Fibroblast of the conjunctiva (primary cell): ENCODE data around the gene SPRR4.
A peak's percentile ranks its signal among the peaks of the same experiment; 100 is the strongest.

Experiments used
- DNase-seq: peaks from one replicate; pipeline ENCODE4 v3.0.0-alpha.2; 2010; ENCODE audit warnings: low read depth

SPRR4 gene

GRCh38 chr1:152970495-152970894 is at the start of gene SPRR4:
Gene SPRR4 (plus strand): TSS chr1:152970648. CDS start chr1:152971891, 1,243 bp downstream.
- no peak for DNase-seq

- DNase-seq = no peak
Measured at GRCh38 chr1:152924191-152924590, 46.3 kb upstream of the SPRR4 start.

GRCh38 chr1:152926091-152926490 is 44.4 kb upstream of the SPRR4 start:
- peak; percentile 10 for DNase-seq

- DNase-seq = no peak
Measured at GRCh38 chr1:152928671-152929070, 41.8 kb upstream of the SPRR4 start.

- no peak for DNase-seq
Measured at GRCh38 chr1:152932170-152932811, 38.2 kb upstream of the SPRR4 start.

- no peak for DNase-seq
Measured at GRCh38 chr1:152933196-152933595, 37.3 kb upstream of the SPRR4 start.

- no peak for DNase-seq
Measured at GRCh38 chr1:152940614-152941013, 29.8 kb upstream of the SPRR4 start.

- no peak for DNase-seq
Measured at GRCh38 chr1:152941037-152941711, 29.3 kb upstream of the SPRR4 start.

GRCh38 chr1:152942161-152942560 is 28.3 kb upstream of the SPRR4 start:
- no peak for DNase-seq

- DNase-seq = no peak
Measured at GRCh38 chr1:152946248-152946647, 24.2 kb upstream of the SPRR4 start.

- no peak for DNase-seq
Measured at GRCh38 chr1:152946651-152947256, 23.7 kb upstream of the SPRR4 start, which contains the start of gene SPRR5. Gene SPRR5 (plus strand): TSS chr1:152947206. CDS start chr1:152948555, 1,349 bp downstream.

- DNase-seq = no peak
Measured at GRCh38 chr1:152951711-152952110, 18.7 kb upstream of the SPRR4 start.

GRCh38 chr1:152953761-152954160 is 16.7 kb upstream of the SPRR4 start:
- DNase-seq = no peak

GRCh38 chr1:152954436-152954835 is 16.0 kb upstream of the SPRR4 start:
- no peak for DNase-seq

GRCh38 chr1:152957561-152957960 is 12.9 kb upstream of the SPRR4 start:
- no peak for DNase-seq

GRCh38 chr1:152959273-152959672 is 11.2 kb upstream of the SPRR4 start:
- DNase-seq = no peak

- no peak for DNase-seq
Measured at GRCh38 chr1:152959801-152960451, 10.5 kb upstream of the SPRR4 start.

- DNase-seq = no peak
Measured at GRCh38 chr1:152960452-152961044, 9.9 kb upstream of the SPRR4 start.

GRCh38 chr1:152961226-152961891 is 9.1 kb upstream of the SPRR4 start:
- DNase-seq = no peak

GRCh38 chr1:152962876-152963415 is 7.5 kb upstream of the SPRR4 start:
- DNase-seq = no peak

- no peak for DNase-seq
Measured at GRCh38 chr1:152964536-152964935, 5.9 kb upstream of the SPRR4 start.

- DNase-seq = no peak
Measured at GRCh38 chr1:152965853-152966252, 4.6 kb upstream of the SPRR4 start.
